ENCODE measurements around the gene R3HDM2. TPM values are rescaled to one million over a fixed set of nuclear protein-coding genes. Genes with fewer than 3 reads are reported as not detected.

Gene R3HDM2
- total and polyA plus RNA-seq, 2 of the 13 experiments (the other 11 are each of a cell fraction or from before 2014, with no cell fraction given) = 11.1 to 23.5 TPM

GRCh38 chr12:57430931-57431566 is at the start of gene R3HDM2 (continued):
- TF ChIP-seq JARID2 (CRISPR knock-in tag; IDR thresholded peaks at IDR 0.05; ENCODE audit: insufficient replicate concordance) (no peak), ZNF790 (CRISPR knock-in tag; IDR thresholded peaks at IDR 0.05; ENCODE audit: borderline replicate concordance) (peak; percentile 71; the same call in 1 of the 2 replicates), ZNF138 (CRISPR knock-in tag; IDR thresholded peaks at IDR 0.05; ENCODE audit: low read depth) (no peak), FOXA3 (CRISPR knock-in tag; IDR thresholded peaks at IDR 0.05) (peak; percentile 50), ZNF747 (CRISPR knock-in tag; IDR thresholded peaks at IDR 0.05; ENCODE audit: borderline replicate concordance) (0 out of 2 replicates have a peak, but pooled peaks have one; percentile 32), ZHX2 (IDR thresholded peaks at IDR 0.05; ENCODE audit: low read depth) (peak; percentile 93), ZHX2 (CRISPR knock-in tag; IDR thresholded peaks at IDR 0.05; ENCODE audit: borderline replicate concordance) (no peak), ZBTB49 (CRISPR knock-in tag; IDR thresholded peaks at IDR 0.05; ENCODE audit: borderline replicate concordance) (no peak), ZNF574 (CRISPR knock-in tag; IDR thresholded peaks at IDR 0.05) (peak; percentile 87), SP1 (IDR thresholded peaks at IDR 0.05) (no peak), SP1 (CRISPR knock-in tag; IDR thresholded peaks at IDR 0.05) (peak; percentile 78; the same call in 1 of the 2 replicates)
- TF ChIP-seq, protein P1, sequence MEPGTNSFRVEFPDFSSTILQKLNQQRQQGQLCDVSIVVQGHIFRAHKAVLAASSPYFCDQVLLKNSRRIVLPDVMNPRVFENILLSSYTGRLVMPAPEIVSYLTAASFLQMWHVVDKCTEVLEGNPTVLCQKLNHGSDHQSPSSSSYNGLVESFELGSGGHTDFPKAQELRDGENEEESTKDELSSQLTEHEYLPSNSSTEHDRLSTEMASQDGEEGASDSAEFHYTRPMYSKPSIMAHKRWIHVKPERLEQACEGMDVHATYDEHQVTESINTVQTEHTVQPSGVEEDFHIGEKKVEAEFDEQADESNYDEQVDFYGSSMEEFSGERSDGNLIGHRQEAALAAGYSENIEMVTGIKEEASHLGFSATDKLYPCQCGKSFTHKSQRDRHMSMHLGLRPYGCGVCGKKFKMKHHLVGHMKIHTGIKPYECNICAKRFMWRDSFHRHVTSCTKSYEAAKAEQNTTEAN (CRISPR knock-in tag; conservative IDR thresholded peaks at IDR 0.05) = peak; percentile 87
